UCSD-AML1 (cell line): ENCODE results near the gene CXXC4.

ENCODE experiments used
- DNase-seq: peaks from one replicate; lab custom pipeline; 2025; ENCODE audit not compliant: unreplicated experiment; lab: John Stamatoyannopoulos, UW

The CXXC4 gene

GRCh38 chr4:104489731-104490095 is 5.0 kb downstream of the CXXC4 start:
- DNase-seq, result no peak

GRCh38 chr4:104488151-104488550 is 6.5 kb downstream of the CXXC4 start:
- no peak for DNase-seq

DNA sequence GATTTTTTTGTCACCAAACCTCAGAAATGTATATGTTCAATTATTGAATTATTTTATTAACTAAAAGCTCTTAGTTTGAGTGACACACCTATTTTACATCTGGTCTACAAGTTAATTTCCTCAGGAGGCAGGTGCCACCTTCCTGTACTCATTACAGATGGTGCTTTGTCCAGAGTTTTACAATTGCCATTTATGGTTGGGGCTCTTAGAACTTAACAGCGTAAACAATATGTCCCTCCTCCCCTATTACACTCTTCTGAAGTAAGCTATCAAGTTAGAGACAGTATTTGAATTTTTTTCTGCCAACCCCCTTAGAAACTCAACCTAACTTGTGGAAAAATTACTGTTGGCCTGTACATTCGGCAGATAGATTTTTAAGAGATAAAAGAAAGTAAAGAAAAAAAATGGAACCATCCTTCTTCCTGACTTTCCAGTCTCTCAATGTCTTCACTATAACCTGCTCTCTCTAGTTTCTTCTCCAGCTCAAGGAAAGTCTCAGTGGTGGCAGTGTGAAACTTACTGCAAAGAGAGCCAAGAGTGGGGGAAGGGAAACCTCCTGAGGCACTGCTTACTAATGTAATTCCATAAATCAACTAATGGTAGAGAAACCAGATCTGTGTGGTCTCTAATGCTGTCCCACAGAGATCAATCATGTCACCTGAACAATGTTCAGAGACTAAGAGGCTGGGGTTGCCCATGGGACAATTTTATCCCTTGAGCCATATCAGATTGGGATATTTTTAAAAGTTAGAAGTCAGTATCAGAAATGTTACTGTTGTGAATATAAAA is 7.8 kb downstream of the CXXC4 start:
- DNase-seq, result no peak

DNA sequence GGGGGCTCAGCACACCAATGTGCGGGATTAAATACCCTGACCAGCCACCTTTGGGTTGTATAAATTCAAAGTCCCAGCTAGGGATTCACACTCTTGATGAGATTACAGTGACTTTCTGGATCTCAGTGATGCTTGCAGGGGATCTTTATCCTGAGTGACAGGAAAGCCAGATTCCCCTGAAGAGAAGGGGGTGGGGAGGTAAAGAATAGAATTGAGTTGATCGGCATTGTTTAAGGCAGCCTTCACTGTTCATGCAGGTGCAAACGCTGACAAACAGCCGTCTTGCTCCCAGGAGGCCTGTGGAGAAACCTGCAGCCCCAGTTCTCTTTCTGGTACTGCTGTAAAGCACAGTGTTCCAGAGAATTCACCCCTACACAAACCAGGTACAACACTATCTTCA is 19.0 kb downstream of the CXXC4 start:
- DNase-seq, result no peak

DNA sequence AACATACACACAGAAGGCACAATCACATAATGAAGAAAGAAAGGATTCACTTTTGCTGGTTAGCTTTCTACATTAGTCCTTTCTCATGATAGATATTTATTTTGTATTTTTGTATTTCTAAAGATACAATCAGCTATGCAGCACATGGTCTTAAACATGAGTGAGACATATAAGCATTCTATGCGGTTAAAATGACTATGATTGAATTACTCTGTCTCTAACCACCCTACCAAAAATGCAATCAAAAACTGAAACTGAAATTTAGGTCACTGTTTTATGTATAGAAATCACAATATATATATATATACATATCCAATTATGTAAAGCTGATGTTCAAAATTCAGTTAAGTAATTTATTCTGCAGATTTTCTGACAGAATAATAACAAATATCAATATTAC is 21.9 kb downstream of the CXXC4 start:
- DNase-seq, result no peak

GRCh38 chr4:104470770-104471169 is 23.9 kb downstream of the CXXC4 start:
- DNase-seq, result no peak

GRCh38 chr4:104469794-104470193 is 24.9 kb downstream of the CXXC4 start:
- no peak for DNase-seq

GRCh38 chr4:104465619-104466018 is 29.1 kb downstream of the CXXC4 start:
- DNase-seq, result no peak

DNA sequence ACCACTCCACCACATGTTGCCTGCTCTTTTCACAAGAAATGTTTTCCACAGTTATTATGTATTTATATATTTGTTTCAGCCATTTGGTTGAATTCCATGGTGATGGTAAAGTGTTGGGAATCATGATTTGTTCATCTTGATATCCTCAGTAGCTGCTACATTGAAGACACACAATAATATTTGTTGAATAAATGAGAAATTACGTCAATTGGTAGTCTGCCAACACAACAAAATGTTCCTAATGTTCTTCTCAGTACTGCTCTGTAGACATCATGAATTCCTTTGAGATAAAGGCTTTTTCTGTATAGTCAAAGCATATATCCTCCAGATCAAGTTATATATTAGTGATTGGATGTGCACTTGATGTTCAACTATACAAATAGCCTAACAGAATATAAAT is 29.5 kb downstream of the CXXC4 start:
- DNase-seq, result no peak

GRCh38 chr4:104462641-104463040 is 32.1 kb downstream of the CXXC4 start:
- DNase-seq, result no peak

DNA sequence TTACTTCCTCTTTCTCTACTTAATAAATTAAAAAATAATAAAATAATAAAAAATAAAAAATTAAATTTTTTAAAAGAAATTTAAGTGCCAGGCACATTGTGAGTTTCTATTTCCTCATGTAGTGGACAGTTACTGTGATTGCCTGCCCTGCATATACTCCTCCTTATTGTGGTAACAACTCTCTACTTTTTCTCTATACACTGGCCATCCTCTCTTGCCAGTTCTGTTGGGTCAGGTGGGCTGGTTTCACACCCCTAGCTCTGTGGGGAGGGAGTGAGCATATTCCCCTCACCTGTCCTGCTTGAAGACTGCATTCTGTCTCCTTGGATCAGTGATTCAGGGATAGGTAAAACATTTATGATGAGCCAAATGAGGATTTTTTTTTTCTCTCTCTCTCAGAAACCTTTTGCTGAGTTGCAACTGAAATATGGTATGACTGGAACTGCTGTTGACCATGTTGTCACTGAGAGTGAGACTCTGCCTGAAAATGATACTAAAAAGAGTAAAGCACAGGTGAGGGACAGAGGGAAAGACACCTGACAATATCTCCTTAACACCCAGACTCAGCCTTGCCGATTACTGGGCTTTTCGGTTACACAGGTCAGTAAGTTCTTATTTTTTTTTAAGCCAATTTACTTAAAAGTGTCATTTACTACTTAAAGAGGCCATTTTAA is 37.2 kb downstream of the CXXC4 start:
- DNase-seq, result no peak

DNA sequence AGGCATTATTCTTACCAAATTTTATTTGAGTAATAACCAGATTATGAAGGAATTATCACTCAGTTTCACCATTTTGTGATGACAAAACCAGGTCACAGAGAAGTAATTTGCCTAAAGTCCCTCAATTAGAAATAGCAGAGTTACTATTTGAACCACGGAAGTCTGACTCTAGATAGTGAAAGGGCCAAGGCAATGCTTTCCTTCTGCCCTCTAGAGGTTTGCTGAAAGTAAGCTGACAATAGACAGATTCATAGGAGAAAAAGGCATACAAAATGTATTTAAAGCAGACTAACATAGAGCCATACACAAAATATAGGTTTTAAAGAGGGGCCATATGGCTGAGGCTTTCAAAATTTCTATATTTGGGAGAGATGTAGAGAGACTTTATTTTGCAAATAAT is 43.1 kb downstream of the CXXC4 start:
- DNase-seq, result no peak

DNA sequence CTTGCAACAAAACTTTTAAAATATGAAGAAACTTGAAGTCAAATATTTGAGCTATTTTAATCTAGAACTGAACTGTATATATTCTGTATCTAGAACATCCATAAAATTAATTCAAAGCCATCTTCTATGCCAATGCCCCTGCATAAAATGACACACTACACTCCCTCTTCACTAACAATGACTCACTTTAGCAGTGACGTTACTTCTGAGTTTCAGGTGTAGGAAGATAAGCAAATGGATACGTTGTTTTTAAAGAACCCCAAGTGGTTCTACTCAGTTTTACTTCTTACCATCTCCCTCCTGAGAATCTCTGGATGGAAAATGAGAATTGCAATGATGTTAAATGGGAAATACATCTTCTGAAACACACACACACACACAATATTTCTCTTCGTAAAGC is 45.2 kb downstream of the CXXC4 start:
- DNase-seq, result no peak

- no peak for DNase-seq
Observed at GRCh38 chr4:104447294-104447693, 47.4 kb downstream of the CXXC4 start.

DNA sequence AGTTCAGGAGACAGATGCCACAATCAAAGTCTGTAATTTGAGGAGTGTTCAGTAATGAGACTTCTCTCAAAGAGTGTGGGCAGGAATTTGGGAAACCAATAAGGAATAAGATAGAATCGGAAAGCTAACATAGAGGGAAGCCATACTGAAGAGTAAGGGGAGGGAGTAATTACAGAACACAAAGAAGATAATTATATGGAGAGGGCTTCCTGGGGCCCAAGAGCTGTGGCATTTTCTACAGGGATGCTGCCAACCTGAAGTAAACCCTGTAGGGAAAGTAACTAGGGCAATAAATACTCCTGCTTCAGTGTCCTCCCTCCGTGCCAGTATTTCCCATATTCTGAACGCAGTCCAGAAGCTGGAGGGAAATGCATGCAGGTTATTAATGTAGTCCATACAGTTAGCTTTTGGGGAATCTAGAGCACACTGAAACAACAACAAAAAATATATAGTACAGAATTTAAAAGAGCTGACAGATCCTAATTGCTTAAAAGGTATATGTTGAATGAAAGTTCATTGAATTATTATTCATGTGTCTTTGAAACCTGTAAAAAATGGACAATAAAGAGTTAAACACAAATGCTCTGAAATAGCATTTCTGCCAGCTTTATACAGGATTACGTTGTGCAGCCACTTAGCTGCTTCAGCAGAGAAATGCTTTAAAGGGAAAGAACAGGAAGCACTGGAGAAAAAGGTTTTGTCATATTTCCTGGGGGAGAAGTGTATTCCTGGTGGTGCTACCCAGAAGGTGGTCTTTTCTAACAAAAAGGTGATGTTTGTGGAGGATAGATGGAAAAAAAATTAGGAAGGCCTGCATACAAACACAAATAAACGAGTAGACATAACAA is 48.0 kb downstream of the CXXC4 start:
- no peak for DNase-seq

- no peak for DNase-seq
Observed at GRCh38 chr4:104444685-104445084, 50.0 kb downstream of the CXXC4 start.

DNA sequence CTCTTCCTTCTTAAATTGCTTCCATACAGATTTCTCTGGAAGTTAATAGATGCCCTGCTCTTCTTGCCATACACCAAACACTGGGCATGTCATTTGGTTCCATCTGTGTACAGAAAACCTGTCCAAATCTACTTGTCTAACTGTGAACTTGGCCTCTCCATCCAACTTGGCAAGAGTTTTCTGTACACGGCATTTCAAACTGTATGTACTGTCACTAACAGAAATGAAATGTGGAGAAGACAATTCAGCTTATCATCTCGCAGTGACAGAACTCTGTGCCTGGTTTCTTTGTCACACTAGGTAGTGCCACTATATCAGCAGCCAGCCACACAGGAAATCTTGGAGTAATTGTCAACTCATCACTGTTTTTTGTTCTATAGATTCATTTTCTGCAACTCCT is 58.2 kb downstream of the CXXC4 start:
- no peak for DNase-seq

DNA sequence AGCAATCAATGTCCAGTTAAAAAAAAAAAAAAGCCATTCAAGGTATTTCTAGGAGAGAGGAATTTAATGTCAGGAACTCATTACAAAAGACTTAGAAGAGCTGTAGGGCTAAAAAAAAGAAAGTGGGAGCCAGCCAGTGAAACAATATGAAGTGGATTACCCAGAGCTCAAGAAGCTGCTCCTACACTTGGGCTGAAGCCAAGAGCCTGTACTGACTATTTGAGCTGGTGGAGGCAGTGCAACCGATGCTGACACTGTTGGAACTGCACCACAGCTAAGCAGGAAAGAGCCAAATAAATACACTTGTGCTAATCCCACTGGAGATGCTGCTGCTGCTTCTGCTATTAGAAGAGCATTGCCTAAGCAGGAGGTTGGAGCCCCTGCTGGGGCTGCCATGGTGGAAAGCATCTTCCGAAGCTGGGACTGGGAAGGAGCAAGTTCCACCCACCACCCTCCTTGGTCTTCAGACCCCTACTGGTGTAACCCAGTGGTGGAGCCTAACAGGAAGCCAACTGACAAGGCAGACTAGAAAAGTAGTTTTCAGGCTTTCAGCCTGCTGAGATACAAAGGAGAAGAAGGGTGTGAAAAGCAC is 65.4 kb downstream of the CXXC4 start:
- DNase-seq, result no peak

- DNase-seq, result no peak
Observed at GRCh38 chr4:104425948-104426347, 68.7 kb downstream of the CXXC4 start.

DNA sequence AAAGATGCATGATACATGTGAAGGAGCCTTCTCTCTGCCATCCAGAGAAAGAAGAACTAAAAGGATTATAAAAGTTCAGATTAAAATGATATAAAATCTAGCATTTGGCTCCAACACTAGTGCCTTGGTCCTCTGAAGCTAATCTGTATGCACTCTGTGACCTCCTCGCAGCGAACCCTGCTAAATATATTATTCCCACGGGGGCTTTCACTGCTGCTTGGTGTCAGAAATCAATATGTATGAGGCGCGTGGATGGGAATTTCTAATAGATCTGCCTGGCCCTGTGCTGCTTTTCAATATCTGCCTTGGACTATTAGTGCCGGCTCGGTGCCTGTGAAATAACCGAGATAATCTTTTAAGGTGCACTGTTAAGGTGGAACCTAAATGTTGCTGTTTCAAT is 69.7 kb downstream of the CXXC4 start:
- no peak for DNase-seq

- no peak for DNase-seq
Observed at GRCh38 chr4:104424475-104424941, 70.2 kb downstream of the CXXC4 start.
